Mesothelial cell of epicardium (in vitro differentiated cells): Measurements from ENCODE around the gene MEF2A. TPM values are rescaled to one million over a fixed set of nuclear protein-coding genes. Genes with fewer than 3 reads are reported as not detected.

Experiments used
- DNase-seq, 2 experiments: peaks; one replicate each; pipeline ENCODE4 v3.0.0; 2021; ENCODE audit warnings: low spot score in 2 of 2; ENCODE audit not compliant: unreplicated experiment in 2 of 2
- H3K27ac Mint-ChIP-seq: 2 replicates; pipeline ENCODE4 v1.8.0; 2021; ENCODE audit warnings: mixed read lengths
- H3K27me3 Mint-ChIP-seq: 2 replicates; pipeline ENCODE4 v1.8.0; 2021; ENCODE audit warnings: low read depth, mixed read lengths
- H3K36me3 Mint-ChIP-seq: 2 replicates; pipeline ENCODE4 v1.8.0; 2021; ENCODE audit warnings: mixed read lengths
- H3K4me1 Mint-ChIP-seq: 2 replicates; pipeline ENCODE4 v1.8.0; 2021; ENCODE audit warnings: mixed read lengths
- H3K4me3 Mint-ChIP-seq: 2 replicates; pipeline ENCODE4 v1.8.0; 2021; ENCODE audit warnings: mild to moderate bottlenecking, moderate library complexity, mixed read lengths
- H3K9me3 Mint-ChIP-seq: 2 replicates; pipeline ENCODE4 v1.8.0; 2021; ENCODE audit warnings: mixed read lengths
- total RNA-seq: library from RNA; stranded (reverse); gene quantifications from 3 replicates; pipeline ENCODE4 v1.2.1, GENCODE V29; 2021
- TF ChIP-seq, protein P1 (sequence below): fragments of 200-600 bp; sonication (generic); IDR thresholded peaks from one replicate; pipeline ENCODE4 v1.5.0; 2021; ENCODE audit warnings: antibody characterized with exemption; ENCODE audit not compliant: unreplicated experiment

Gene MEF2A
- total RNA-seq, 1 donor from 2014 or later: 39.1 TPM

DNA sequence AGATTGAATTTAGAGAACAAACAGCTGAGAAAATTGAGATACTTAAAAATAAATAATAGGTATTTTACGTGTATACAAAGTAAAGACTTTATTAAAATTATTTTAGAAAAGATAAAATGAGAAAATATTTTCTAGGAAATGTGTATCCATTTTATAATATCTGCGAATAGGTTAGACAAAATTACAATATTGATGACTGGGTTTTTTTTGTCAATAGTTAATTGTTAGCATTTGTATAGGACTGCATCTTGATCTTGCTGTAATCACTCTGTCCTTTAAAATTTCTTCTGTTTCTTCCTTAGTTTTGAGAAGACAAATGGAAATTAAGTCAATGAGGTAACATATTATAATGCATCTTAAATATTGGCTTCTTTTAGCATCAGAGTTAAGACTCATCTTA is 50.3 kb downstream of the MEF2A start:
- H3K27ac Mint-ChIP-seq: no peak overlapping the region
- peaks cover 48% of the 10 kb centered on the region for H3K4me1 Mint-ChIP-seq
- peaks cover 9% of the 10 kb centered on the region for H3K9me3 Mint-ChIP-seq
- H3K36me3 Mint-ChIP-seq: peaks cover 9% of the 10 kb centered on the region
- no peaks in the 10 kb centered on the region for H3K27me3 Mint-ChIP-seq
- H3K4me3 Mint-ChIP-seq: no peak overlapping the region
- TF ChIP-seq, protein P1, sequence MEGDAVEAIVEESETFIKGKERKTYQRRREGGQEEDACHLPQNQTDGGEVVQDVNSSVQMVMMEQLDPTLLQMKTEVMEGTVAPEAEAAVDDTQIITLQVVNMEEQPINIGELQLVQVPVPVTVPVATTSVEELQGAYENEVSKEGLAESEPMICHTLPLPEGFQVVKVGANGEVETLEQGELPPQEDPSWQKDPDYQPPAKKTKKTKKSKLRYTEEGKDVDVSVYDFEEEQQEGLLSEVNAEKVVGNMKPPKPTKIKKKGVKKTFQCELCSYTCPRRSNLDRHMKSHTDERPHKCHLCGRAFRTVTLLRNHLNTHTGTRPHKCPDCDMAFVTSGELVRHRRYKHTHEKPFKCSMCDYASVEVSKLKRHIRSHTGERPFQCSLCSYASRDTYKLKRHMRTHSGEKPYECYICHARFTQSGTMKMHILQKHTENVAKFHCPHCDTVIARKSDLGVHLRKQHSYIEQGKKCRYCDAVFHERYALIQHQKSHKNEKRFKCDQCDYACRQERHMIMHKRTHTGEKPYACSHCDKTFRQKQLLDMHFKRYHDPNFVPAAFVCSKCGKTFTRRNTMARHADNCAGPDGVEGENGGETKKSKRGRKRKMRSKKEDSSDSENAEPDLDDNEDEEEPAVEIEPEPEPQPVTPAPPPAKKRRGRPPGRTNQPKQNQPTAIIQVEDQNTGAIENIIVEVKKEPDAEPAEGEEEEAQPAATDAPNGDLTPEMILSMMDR: no peak
- DNase-seq: no peak

DNA sequence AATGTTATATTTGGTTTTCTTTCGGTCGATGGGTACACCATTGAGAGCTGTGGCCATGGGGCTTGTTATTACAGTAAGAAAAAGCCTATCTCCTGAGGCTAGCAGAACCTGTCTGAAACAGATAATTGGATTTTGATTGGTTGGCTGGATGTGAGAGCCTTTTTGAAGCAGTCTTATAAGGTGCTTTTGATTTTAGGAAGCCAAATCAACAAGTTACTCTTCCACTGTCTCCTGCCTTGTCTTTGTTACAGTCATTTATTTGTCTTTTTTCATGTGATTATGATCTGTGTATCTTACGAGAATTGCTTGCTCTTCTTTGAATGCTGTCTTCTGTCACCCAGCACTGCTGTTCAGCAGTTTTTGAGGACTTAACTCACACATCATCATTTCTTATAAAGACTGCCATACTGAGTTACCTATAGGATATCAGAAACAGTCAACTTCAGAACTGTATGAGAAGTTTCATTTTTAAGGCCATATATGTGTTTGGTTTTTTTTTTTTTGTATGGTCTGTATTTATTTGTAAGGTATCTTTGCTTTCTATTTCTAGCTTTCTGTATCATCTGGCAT is 51.1 kb downstream of the MEF2A start:
- no peak overlapping the region for H3K27ac Mint-ChIP-seq
- H3K36me3 Mint-ChIP-seq: peaks cover 5% of the 10 kb centered on the region
- no peak overlapping the region for H3K4me3 Mint-ChIP-seq
- H3K9me3 Mint-ChIP-seq: peaks cover 4% of the 10 kb centered on the region
- TF ChIP-seq, protein P1: no peak
- no peaks in the 10 kb centered on the region for H3K27me3 Mint-ChIP-seq
- no peak for DNase-seq
- H3K4me1 Mint-ChIP-seq: peaks cover 46% of the 10 kb centered on the region

DNA sequence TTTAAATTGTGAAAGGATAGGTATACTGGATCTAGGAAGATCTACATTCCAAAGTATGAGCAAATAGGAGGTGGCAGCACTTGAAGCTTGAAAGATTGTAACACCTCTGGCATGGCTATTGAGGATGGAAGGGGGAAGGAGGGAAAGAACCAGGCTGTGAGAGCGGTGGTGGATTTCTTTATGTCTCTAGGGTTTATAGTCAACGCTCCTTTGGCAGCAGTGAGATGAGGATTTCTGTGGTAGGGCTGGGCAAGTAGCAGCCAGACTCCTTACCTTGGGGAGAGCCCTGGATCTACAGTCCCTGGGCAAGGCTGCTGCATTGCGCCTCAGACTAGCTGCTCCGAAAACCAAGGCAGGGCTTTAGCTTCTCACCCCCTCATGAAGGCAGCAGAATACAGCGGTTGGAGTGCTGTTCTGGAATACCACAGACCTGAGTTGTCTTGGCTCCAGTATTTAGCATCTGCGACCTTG is 53.2 kb downstream of the MEF2A start:
- no peak for DNase-seq
- Mint-ChIP-seq H3K9me3 (peaks cover 8% of the 10 kb centered on the region), H3K4me3 (no peak overlapping the region), H3K36me3 (peaks cover 5% of the 10 kb centered on the region), H3K27ac (no peak overlapping the region), H3K4me1 (peaks cover 33% of the 10 kb centered on the region), H3K27me3 (no peaks in the 10 kb centered on the region)
- TF ChIP-seq, protein P1: no peak

DNA sequence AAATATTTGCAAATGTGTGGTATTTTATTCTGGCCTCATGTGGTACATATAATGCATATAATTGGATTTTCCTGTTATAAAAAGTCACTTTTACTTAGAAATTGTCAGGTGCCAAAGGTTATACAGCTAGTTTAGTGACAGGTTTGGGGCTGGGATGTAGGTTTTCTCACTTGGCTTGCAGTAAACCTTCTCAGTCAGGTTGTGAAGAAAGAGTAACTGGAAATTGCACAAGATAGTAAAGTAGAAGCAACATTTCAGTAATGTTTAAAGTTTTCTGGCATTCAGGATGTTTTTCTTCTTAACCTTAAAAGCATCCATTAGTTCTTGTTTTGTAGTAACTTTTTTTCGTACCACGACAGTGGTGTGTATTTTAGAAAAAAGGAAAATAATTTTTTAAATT is 53.9 kb downstream of the MEF2A start:
- H3K27me3 Mint-ChIP-seq: no peaks in the 10 kb centered on the region
- peaks cover 15% of the 10 kb centered on the region for H3K9me3 Mint-ChIP-seq
- H3K27ac Mint-ChIP-seq: no peak overlapping the region
- TF ChIP-seq, protein P1: no peak
- no peak for DNase-seq
- peaks cover 11% of the 10 kb centered on the region for H3K36me3 Mint-ChIP-seq
- peaks cover 28% of the 10 kb centered on the region for H3K4me1 Mint-ChIP-seq
- H3K4me3 Mint-ChIP-seq: no peak overlapping the region

DNA sequence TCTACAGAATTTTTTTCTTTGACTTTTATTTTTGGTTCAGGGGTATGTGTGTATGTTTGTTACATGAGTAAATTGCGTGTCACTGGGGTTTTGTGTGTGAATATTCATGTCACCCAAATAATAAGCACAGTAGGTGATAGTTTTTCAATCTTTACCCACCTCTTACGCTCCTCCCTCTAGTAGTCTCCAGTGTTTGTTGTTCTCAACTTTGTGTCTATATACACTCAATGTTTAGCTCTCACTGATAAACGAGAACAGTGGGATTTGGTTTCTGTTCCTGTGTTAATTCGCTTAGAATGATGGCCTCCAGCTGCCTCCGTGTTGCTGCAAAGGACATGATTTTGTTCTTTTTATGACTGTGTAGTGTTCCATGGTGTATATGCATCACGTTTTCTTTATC is 54.4 kb downstream of the MEF2A start:
- Mint-ChIP-seq H3K4me1 (peaks cover 25% of the 10 kb centered on the region), H3K27ac (no peak overlapping the region), H3K27me3 (no peaks in the 10 kb centered on the region), H3K4me3 (no peak overlapping the region), H3K9me3 (peaks cover 20% of the 10 kb centered on the region), H3K36me3 (peaks cover 16% of the 10 kb centered on the region)
- TF ChIP-seq, protein P1: no peak
- no peak for DNase-seq
